HEK293 (cell line): ENCODE measurements around the gene DCAF8.

ENCODE experiments used
- CTCF ChIA-PET: fragments of 350-600 bp; formaldehyde crosslinking; extraction: SDS; loops from one replicate; lab custom pipeline; 2021; ENCODE audit warnings: antibody characterized with exemption; lab: Yijun Ruan, JAX
- POLR2A ChIA-PET: fragments of 300-600 bp; formaldehyde crosslinking; extraction: SDS; loops from one replicate; lab custom pipeline; 2020; ENCODE audit warnings: antibody characterized with exemption, inconsistent platforms; lab: Yijun Ruan, JAX
- H3K27ac ChIP-seq: fragments of 200-500 bp; sonication (Bioruptor generic); 2 replicates; pipeline ENCODE4 v1.5.1; 2014; ENCODE audit warnings: low read depth, low read length, control low read depth, inconsistent platforms; ENCODE audit errors: extremely low read depth
- H3K36me3 ChIP-seq, 2 experiments: fragments of 200-500 bp in 1 of 2; sonication (Bioruptor generic) in 1 of 2; 1 replicate in 1 of 2; 2 replicates in 1 of 2; pipeline ENCODE4 v1.5.1; 2014 to 2017; ENCODE audit warnings: inconsistent platforms in 2 of 2, low read length in 2 of 2; ENCODE audit not compliant: control insufficient read depth in 2 of 2, insufficient read depth in 1 of 2
- H3K4me1 ChIP-seq: fragments of 200-500 bp; sonication (Bioruptor generic); 2 replicates; pipeline ENCODE4 v1.5.1; 2014; ENCODE audit warnings: mild to moderate bottlenecking, low read length, inconsistent platforms; ENCODE audit not compliant: control insufficient read depth, insufficient read depth
- H3K4me3 ChIP-seq: 2 replicates; pipeline ENCODE4 v1.5.1; 2011; ENCODE audit warnings: low read depth, mild to moderate bottlenecking, control low read depth, low read length, moderate library complexity
- H3K9me3 ChIP-seq: fragments of 200-500 bp; sonication (Bioruptor generic); 2 replicates; pipeline ENCODE4 v1.5.1; 2014; ENCODE audit warnings: low read depth, low read length, inconsistent platforms; ENCODE audit not compliant: control insufficient read depth, insufficient read depth
- GFI1B ChIP-seq: fragments of 450-650 bp; formaldehyde crosslinking; IDR thresholded peaks from 2 replicates; pipeline ENCODE4 v1.5.1; 2016; ENCODE audit warnings: missing biosample characterization, missing genetic modification characterization
- HOXC10 ChIP-seq: sonication (generic); formaldehyde crosslinking; IDR thresholded peaks from 2 replicates; pipeline ENCODE4 v1.8.1; 2023; ENCODE audit warnings: mild to moderate bottlenecking, missing genetic modification reagents
- KLF16 ChIP-seq: fragments of 450-650 bp; formaldehyde crosslinking; IDR thresholded peaks from 2 replicates; pipeline ENCODE4 v1.5.1; 2017; ENCODE audit warnings: missing biosample characterization, missing genetic modification characterization
- MEIS1 ChIP-seq: sonication (generic); formaldehyde crosslinking; IDR thresholded peaks from 2 replicates; pipeline ENCODE4 v1.8.1; 2022; ENCODE audit warnings: missing genetic modification reagents, mild to moderate bottlenecking, borderline replicate concordance
- PATZ1 ChIP-seq: fragments of 450-650 bp; formaldehyde crosslinking; IDR thresholded peaks from 2 replicates; pipeline ENCODE4 v1.5.1; 2016; ENCODE audit warnings: missing biosample characterization, missing genetic modification characterization
- PBX3 ChIP-seq: sonication (generic); formaldehyde crosslinking; IDR thresholded peaks from 2 replicates; pipeline ENCODE4 v1.8.1; 2022; ENCODE audit warnings: mild to moderate bottlenecking, moderate library complexity, missing genetic modification reagents
- SP7 ChIP-seq: fragments of 450-650 bp; formaldehyde crosslinking; IDR thresholded peaks from 2 replicates; pipeline ENCODE4 v1.5.1; 2016; ENCODE audit warnings: missing biosample characterization, missing genetic modification characterization
- TRIM28 ChIP-seq: IDR thresholded peaks from 2 replicates; pipeline ENCODE4 v1.6.1; 2011; ENCODE audit warnings: low read length, control low read depth, borderline replicate concordance
- ZBTB21 ChIP-seq: fragments of 450-650 bp; formaldehyde crosslinking; IDR thresholded peaks from 2 replicates; pipeline ENCODE4 v1.5.1; 2017; ENCODE audit warnings: missing biosample characterization, missing genetic modification characterization
- ZNF10 ChIP-seq: fragments of 450-650 bp; formaldehyde crosslinking; IDR thresholded peaks from 2 replicates; pipeline ENCODE4 v1.5.1; 2017; ENCODE audit warnings: missing biosample characterization, missing genetic modification characterization
- ZNF121 ChIP-seq: fragments of 450-650 bp; formaldehyde crosslinking; IDR thresholded peaks from 2 replicates; pipeline ENCODE4 v1.5.1; 2016; ENCODE audit warnings: missing biosample characterization, missing genetic modification characterization
- ZNF132 ChIP-seq: fragments of 450-650 bp; formaldehyde crosslinking; IDR thresholded peaks from 2 replicates; pipeline ENCODE4 v1.5.1; 2017; ENCODE audit warnings: missing biosample characterization, missing genetic modification characterization, borderline replicate concordance
- ZNF169 ChIP-seq: fragments of 450-650 bp; formaldehyde crosslinking; IDR thresholded peaks from 2 replicates; pipeline ENCODE4 v1.5.1; 2016; ENCODE audit warnings: missing biosample characterization, missing genetic modification characterization
- ZNF248 ChIP-seq: fragments of 450-650 bp; formaldehyde crosslinking; IDR thresholded peaks from 2 replicates; pipeline ENCODE4 v1.5.1; 2017; ENCODE audit warnings: missing biosample characterization, missing genetic modification characterization
- ZNF26 ChIP-seq: fragments of 450-650 bp; formaldehyde crosslinking; IDR thresholded peaks from 2 replicates; pipeline ENCODE4 v1.5.1; 2016; ENCODE audit warnings: missing biosample characterization, missing genetic modification characterization
- ZNF280C ChIP-seq: fragments of 450-650 bp; formaldehyde crosslinking; IDR thresholded peaks from 2 replicates; pipeline ENCODE4 v1.5.1; 2016; ENCODE audit warnings: missing biosample characterization, missing genetic modification characterization
- ZNF324 ChIP-seq: fragments of 450-650 bp; formaldehyde crosslinking; IDR thresholded peaks from 2 replicates; pipeline ENCODE4 v1.5.1; 2016; ENCODE audit warnings: missing biosample characterization, missing genetic modification characterization
- ZNF335 ChIP-seq: fragments of 450-650 bp; formaldehyde crosslinking; conservative IDR thresholded peaks from 2 replicates; pipeline ENCODE4 v1.5.1; 2016; ENCODE audit warnings: missing biosample characterization, missing genetic modification characterization
- ZNF366 ChIP-seq: fragments of 450-650 bp; formaldehyde crosslinking; conservative IDR thresholded peaks from 2 replicates; pipeline ENCODE4 v1.5.1; 2016; ENCODE audit warnings: missing biosample characterization, missing genetic modification characterization
- ZNF449 ChIP-seq: fragments of 450-650 bp; formaldehyde crosslinking; IDR thresholded peaks from 2 replicates; pipeline ENCODE4 v1.5.1; 2017; ENCODE audit warnings: missing biosample characterization, mild to moderate bottlenecking, missing genetic modification characterization, moderate library complexity
- ZNF514 ChIP-seq: fragments of 450-650 bp; formaldehyde crosslinking; IDR thresholded peaks from 2 replicates; pipeline ENCODE4 v1.5.1; 2016; ENCODE audit warnings: missing biosample characterization, missing genetic modification characterization
- ZNF610 ChIP-seq: fragments of 450-650 bp; formaldehyde crosslinking; IDR thresholded peaks from 2 replicates; pipeline ENCODE4 v1.5.1; 2016; ENCODE audit warnings: missing biosample characterization, missing genetic modification characterization, borderline replicate concordance
- ZNF664 ChIP-seq: fragments of 450-650 bp; formaldehyde crosslinking; IDR thresholded peaks from 2 replicates; pipeline ENCODE4 v1.5.1; 2016; ENCODE audit warnings: missing biosample characterization, missing genetic modification characterization
- ZNF692 ChIP-seq: fragments of 450-650 bp; formaldehyde crosslinking; IDR thresholded peaks from 2 replicates; pipeline ENCODE4 v1.5.1; 2016; ENCODE audit warnings: missing biosample characterization, missing genetic modification characterization
- ZNF791 ChIP-seq: fragments of 450-650 bp; formaldehyde crosslinking; IDR thresholded peaks from 2 replicates; pipeline ENCODE4 v1.5.1; 2016; ENCODE audit warnings: missing biosample characterization, missing genetic modification characterization

Gene DCAF8

GRCh38 chr1:160178731-160179130 is 83.6 kb downstream of the DCAF8 start:
- Histone ChIP-seq H3K9me3 (no peaks in the 10 kb centered on the region), H3K27ac (no peak overlapping the region), H3K36me3 (no peaks in the 10 kb centered on the region), H3K4me1 (no peaks in the 10 kb centered on the region), H3K4me3 (no peak overlapping the region)
- TF ChIP-seq ZNF121 (tag by site-specific recombination) (no peak), ZNF366 (tag by site-specific recombination) (no peak), ZNF26 (tag by site-specific recombination) (no peak), ZNF10 (tag by site-specific recombination) (no peak), PBX3 (CRISPR knock-in tag) (no peak), KLF16 (tag by site-specific recombination) (no peak), ZBTB21 (tag by site-specific recombination) (no peak), SP7 (tag by site-specific recombination) (no peak), ZNF324 (tag by site-specific recombination) (no peak), ZNF132 (tag by site-specific recombination) (no peak), ZNF169 (tag by site-specific recombination) (no peak), TRIM28 (no peak), ZNF692 (no peak), ZNF791 (no peak), GFI1B (tag by site-specific recombination) (no peak), PATZ1 (no peak), HOXC10 (CRISPR knock-in tag) (no peak), MEIS1 (CRISPR knock-in tag) (no peak)
- POLR2A ChIA-PET: interaction anchor here (1.1 kb wide), 1 partner anchor 113 kb away, joined by 3 read pairs; no protein-coding TSS in a partner anchor
- CTCF ChIA-PET: interaction anchor here (0.9 to 2.4 kb wide), 3 partner anchors 14 to 87 kb away, joined by 3 to 13 read pairs (median 3); no protein-coding TSS in a partner anchor

GRCh38 chr1:160177667-160178066 is 84.7 kb downstream of the DCAF8 start:
- POLR2A ChIA-PET: no interaction called here
- Histone ChIP-seq H3K4me3 (no peak overlapping the region), H3K9me3 (no peaks in the 10 kb centered on the region), H3K4me1 (no peaks in the 10 kb centered on the region), H3K36me3 (no peaks in the 10 kb centered on the region), H3K27ac (no peak overlapping the region)
- no peak for TF ChIP-seq ZNF335
- TF ChIP-seq ZNF514 (tag by site-specific recombination): no peak
- TF ChIP-seq ZNF449 (tag by site-specific recombination): no peak
- TF ChIP-seq ZNF664: no peak
- no peak for TF ChIP-seq ZNF248 (tag by site-specific recombination)
- TF ChIP-seq ZNF610: no peak
- TF ChIP-seq ZNF280C: no peak
- CTCF ChIA-PET: interaction anchor here (0.5 kb wide), 1 partner anchor 10 kb away, joined by 4 read pairs; no protein-coding TSS in a partner anchor
